Smooth muscle cell (in vitro differentiated cells): ENCODE data around the gene COA5. TPM values are rescaled to one million over a fixed set of nuclear protein-coding genes. Genes with fewer than 3 reads are reported as not detected.

Experiments used
- DNase-seq: peaks from one replicate; lab custom pipeline; 2025; ENCODE audit not compliant: unreplicated experiment; lab: John Stamatoyannopoulos, UW
- H2AFZ ChIP-seq: fragments of 200-600 bp; sonication (generic); 2 replicates; pipeline ENCODE4 v1.6.0; 2016; ENCODE audit warnings: antibody characterized with exemption, low read depth, mild to moderate bottlenecking
- H3F3A ChIP-seq: fragments of 200-600 bp; sonication (generic); 2 replicates; pipeline ENCODE4 v1.6.0; 2017; ENCODE audit warnings: antibody characterized with exemption, low read depth
- H3K27ac ChIP-seq: fragments of 200-600 bp; sonication (generic); 2 replicates; pipeline ENCODE4 v1.5.1; 2016; ENCODE audit warnings: low read depth, mild to moderate bottlenecking
- H3K27me3 ChIP-seq: fragments of 200-600 bp; sonication (generic); 2 replicates; pipeline ENCODE4 v1.6.1; 2016; ENCODE audit warnings: low read depth, mild to moderate bottlenecking
- H3K36me3 ChIP-seq: fragments of 200-600 bp; sonication (generic); 2 replicates; pipeline ENCODE4 v1.5.1; 2016; ENCODE audit warnings: low read depth
- H3K4me1 ChIP-seq: fragments of 200-600 bp; sonication (generic); 2 replicates; pipeline ENCODE4 v1.5.1; 2016; ENCODE audit warnings: low read depth
- H3K4me2 ChIP-seq: fragments of 200-600 bp; sonication (generic); 2 replicates; pipeline ENCODE4 v1.6.0; 2016; ENCODE audit warnings: mild to moderate bottlenecking
- H3K4me3 ChIP-seq: fragments of 200-600 bp; sonication (generic); 2 replicates; pipeline ENCODE4 v1.5.1; 2016; ENCODE audit warnings: mild to moderate bottlenecking
- H3K79me2 ChIP-seq: fragments of 200-600 bp; sonication (generic); 2 replicates; pipeline ENCODE4 v1.6.0; 2016; ENCODE audit warnings: low read depth, mild to moderate bottlenecking
- H3K9ac ChIP-seq: fragments of 200-600 bp; sonication (generic); 2 replicates; pipeline ENCODE4 v1.6.0; 2016; ENCODE audit warnings: low read depth
- H3K9me3 ChIP-seq: fragments of 200-600 bp; sonication (generic); replicated peaks from 2 replicates; pipeline ENCODE4 v1.5.1; 2016; ENCODE audit warnings: low read depth
- H4K20me1 ChIP-seq: fragments of 200-600 bp; sonication (generic); 2 replicates; pipeline ENCODE4 v1.6.0; 2016; ENCODE audit warnings: low read depth
- CTCF ChIP-seq: fragments of 200-600 bp; sonication (generic); IDR thresholded peaks from 2 replicates; pipeline ENCODE4 v1.5.1; 2017; ENCODE audit warnings: borderline replicate concordance, mild to moderate bottlenecking, antibody characterized with exemption; ENCODE audit not compliant: insufficient read depth, poor library complexity, severe bottlenecking
- WGBS: methylation state at CpG from one replicate; pipeline ENCODE4 v1.1.7; 2016; ENCODE audit warnings: low lambda C conversion rate; 5-methylcytosine and 5-hydroxymethylcytosine counted together
- polyA plus RNA-seq: library from polyadenylated mRNA; unstranded; fragments of >200 nt; fragmentation: Nextera tagmentation; extraction: Ambion mirVana; gene quantifications from 2 replicates; pipeline ENCODE4 v1.2.1, GENCODE V29; 2016
- total RNA-seq: library from RNA; depleted of rRNA; stranded (reverse); fragments of >200 nt; gene quantifications from 2 replicates; pipeline ENCODE4 v1.2.3, GENCODE V29; 2014

The COA5 gene
- total and polyA plus RNA-seq, 2 experiments from 2014 or later, result 20.1 to 27.8 TPM

- no peaks in the 10 kb centered on the region for H3K27me3 ChIP-seq
- no peak for TF ChIP-seq CTCF
- 94% methylated on average over 5 of the region's 5 CpGs for WGBS
These were observed 51.8 kb downstream of the COA5 start for GRCh38 chr2:98556344-98557033.

GRCh38 chr2:98555696-98556095 is 52.6 kb downstream of the COA5 start:
- Histone ChIP-seq H3K4me2 (no peak overlapping the region), H4K20me1 (no peaks in the 10 kb centered on the region), H3K9ac (no peak overlapping the region), H3K27me3 (no peaks in the 10 kb centered on the region), H3K4me1 (no peaks in the 10 kb centered on the region), H2AFZ (no peak overlapping the region), H3K4me3 (no peak overlapping the region), H3K36me3 (no peaks in the 10 kb centered on the region), H3K79me2 (no peaks in the 10 kb centered on the region), H3F3A (no peaks in the 10 kb centered on the region), H3K9me3 (no peaks in the 10 kb centered on the region), H3K27ac (no peak overlapping the region)
- WGBS, result 94% methylated on average over 8 of the region's 8 CpGs
- TF ChIP-seq CTCF, result no peak
- DNase-seq, result no peak

More at GRCh38 chr2:98556344-98557033, 51.8 kb downstream of the COA5 start:
- H4K20me1 ChIP-seq, result no peaks in the 10 kb centered on the region
- H3K9ac ChIP-seq, result no peak overlapping the region
- H3F3A ChIP-seq, result no peaks in the 10 kb centered on the region
- no peaks in the 10 kb centered on the region for H3K4me1 ChIP-seq
- H3K79me2 ChIP-seq, result no peaks in the 10 kb centered on the region
- H3K4me3 ChIP-seq, result no peak overlapping the region
- no peak overlapping the region for H3K4me2 ChIP-seq
- no peak overlapping the region for H3K27ac ChIP-seq
- H3K9me3 ChIP-seq, result no peaks in the 10 kb centered on the region
- no peak for DNase-seq
- no peak overlapping the region for H2AFZ ChIP-seq
- no peaks in the 10 kb centered on the region for H3K36me3 ChIP-seq

- no peak overlapping the region for H3K9ac ChIP-seq
- no peak for DNase-seq
- H2AFZ ChIP-seq, result no peak overlapping the region
- H3K36me3 ChIP-seq, result no peaks in the 10 kb centered on the region
- no peak for TF ChIP-seq CTCF
- H3K4me3 ChIP-seq, result no peak overlapping the region
- no peaks in the 10 kb centered on the region for H3F3A ChIP-seq
- WGBS, result 97% methylated on average over 10 of the region's 10 CpGs
- no peaks in the 10 kb centered on the region for H3K4me1 ChIP-seq
- H3K27ac ChIP-seq, result no peak overlapping the region
- no peaks in the 10 kb centered on the region for H3K79me2 ChIP-seq
- no peak overlapping the region for H3K4me2 ChIP-seq
- H3K9me3 ChIP-seq, result no peaks in the 10 kb centered on the region
- H4K20me1 ChIP-seq, result no peaks in the 10 kb centered on the region
- H3K27me3 ChIP-seq, result no peaks in the 10 kb centered on the region
These were observed 54.0 kb downstream of the COA5 start for GRCh38 chr2:98554116-98554861.
